Measurements from ENCODE around the gene AIPL1. TPM values are rescaled to one million over a fixed set of nuclear protein-coding genes. Genes with fewer than 3 reads are reported as not detected.

AIPL1 gene
- total RNA-seq, 1 experiment from 2014 or later: 0.28 TPM

DNA sequence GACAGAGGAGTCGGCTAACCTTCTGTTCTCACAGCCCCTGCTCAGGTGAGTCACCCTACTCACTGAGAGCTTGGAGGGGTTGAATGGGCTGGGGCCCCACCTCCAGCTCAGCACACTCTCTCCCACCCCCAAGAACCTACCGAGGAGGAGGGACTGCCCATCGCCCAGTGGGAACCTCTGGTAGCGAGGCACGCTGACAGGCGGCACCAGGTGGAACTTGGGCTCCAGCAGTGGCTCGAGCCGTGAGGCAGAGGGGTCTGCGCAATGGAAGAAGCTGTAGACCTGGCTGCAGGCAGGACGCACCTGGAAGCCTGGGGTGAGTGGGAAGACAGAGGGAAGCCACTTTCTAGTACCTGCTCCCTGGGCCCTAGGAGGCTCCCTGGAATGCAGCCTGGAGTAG lies 37.6 kb upstream of the AIPL1 start:
- H3K36me3 ChIP-seq (replicated peaks; ENCODE audit: control insufficient read depth, insufficient read depth, low read length): no peaks in the 10 kb centered on the region
- H3K27me3 ChIP-seq (ENCODE audit: control insufficient read depth, insufficient read depth, low read length): no peaks in the 10 kb centered on the region
- DNase-seq: no peak
- no peak overlapping the region for H3K4me3 ChIP-seq (ENCODE audit: insufficient read depth, low read depth, low read length)

- Histone ChIP-seq H3K27me3 (ENCODE audit: control insufficient read depth, insufficient read depth, low read length) (no peaks in the 10 kb centered on the region), H3K4me3 (ENCODE audit: insufficient read depth, low read depth, low read length) (no peak overlapping the region), H3K36me3 (replicated peaks; ENCODE audit: control insufficient read depth, insufficient read depth, low read length) (no peaks in the 10 kb centered on the region)
- no peak for DNase-seq
These were observed 36.9 kb upstream of the AIPL1 start for GRCh38 chr17:6471531-6472465.

DNA sequence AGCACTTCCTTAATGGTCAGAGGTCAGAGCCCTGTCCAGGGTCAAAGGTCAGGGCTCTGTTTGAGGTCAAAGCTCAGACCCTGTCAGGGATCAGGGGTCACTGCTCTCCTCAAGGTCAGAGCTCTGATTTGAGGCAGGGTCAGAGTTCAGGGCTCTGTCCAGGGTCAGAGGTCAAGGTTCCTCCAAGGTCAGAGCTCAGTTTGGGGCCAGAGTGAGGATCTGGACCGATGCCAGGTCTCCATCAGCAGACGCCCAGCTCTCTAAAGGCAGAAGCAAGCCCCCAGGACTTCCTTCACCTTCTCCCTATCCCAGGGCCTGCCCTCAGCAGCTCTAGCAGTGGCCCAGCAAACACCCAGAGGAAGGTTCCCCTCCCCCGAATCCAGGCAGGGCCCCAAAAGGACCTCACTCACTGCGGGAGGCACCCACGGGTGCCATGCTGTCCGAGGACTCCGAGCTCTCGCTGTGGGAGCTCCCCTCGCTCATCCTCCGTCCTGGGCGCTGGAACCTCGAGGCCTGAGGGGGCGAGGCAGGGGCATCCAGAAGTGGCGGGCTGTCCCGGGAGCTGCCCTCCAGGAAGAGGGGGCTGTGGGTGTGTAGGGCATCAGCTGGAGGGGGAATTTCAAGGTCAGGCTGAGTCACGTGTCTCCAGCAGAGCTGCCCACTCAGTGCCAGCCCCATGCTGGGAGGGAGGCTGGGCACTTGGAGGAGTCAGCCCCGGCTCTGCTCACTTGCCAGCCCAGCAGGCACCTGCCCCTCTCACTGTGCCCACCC lies 36.0 kb upstream of the AIPL1 start:
- no peak overlapping the region for H3K4me3 ChIP-seq (ENCODE audit: insufficient read depth, low read depth, low read length)
- no peaks in the 10 kb centered on the region for H3K27me3 ChIP-seq (ENCODE audit: control insufficient read depth, insufficient read depth, low read length)
- H3K36me3 ChIP-seq (replicated peaks; ENCODE audit: control insufficient read depth, insufficient read depth, low read length): no peaks in the 10 kb centered on the region
- no peak for DNase-seq

DNA sequence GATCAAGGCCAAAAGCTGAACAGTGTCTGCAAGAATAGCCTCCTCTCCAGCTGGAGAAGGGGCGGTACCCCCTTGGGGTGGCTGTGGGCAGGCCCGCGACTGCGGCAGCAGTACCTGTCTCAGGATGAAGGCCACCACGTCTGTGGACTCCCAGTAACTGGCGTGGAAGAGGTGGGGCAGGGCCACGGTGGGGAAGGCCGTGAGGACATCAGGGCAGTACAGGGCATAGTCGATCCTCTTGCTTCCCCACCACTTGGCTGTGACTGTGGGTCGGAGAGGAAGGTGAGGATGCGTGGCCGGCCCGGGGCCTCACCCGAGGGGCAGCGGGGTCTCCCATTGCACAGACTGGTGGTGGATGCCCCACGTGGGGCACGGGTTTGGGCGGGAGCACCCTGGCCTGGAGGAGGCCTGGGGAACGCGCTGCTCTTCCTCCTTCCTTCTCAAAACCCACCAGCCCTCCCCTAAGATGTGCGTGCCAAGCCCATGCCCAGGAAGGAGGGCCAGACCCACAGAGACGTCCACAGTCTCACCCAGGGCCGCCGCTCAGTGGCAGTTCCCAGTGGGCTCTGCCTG lies 35.3 kb upstream of the AIPL1 start:
- H3K4me3 ChIP-seq (ENCODE audit: insufficient read depth, low read depth, low read length): no peak overlapping the region
- no peak for DNase-seq
- no peaks in the 10 kb centered on the region for H3K36me3 ChIP-seq (replicated peaks; ENCODE audit: control insufficient read depth, insufficient read depth, low read length)
- no peaks in the 10 kb centered on the region for H3K27me3 ChIP-seq (ENCODE audit: control insufficient read depth, insufficient read depth, low read length)

GRCh38 chr17:6468051-6468790 lies 33.3 kb upstream of the AIPL1 start:
- DNase-seq: no peak
- Histone ChIP-seq H3K36me3 (replicated peaks; ENCODE audit: control insufficient read depth, insufficient read depth, low read length) (no peaks in the 10 kb centered on the region), H3K27me3 (ENCODE audit: control insufficient read depth, insufficient read depth, low read length) (no peaks in the 10 kb centered on the region), H3K4me3 (ENCODE audit: insufficient read depth, low read depth, low read length) (no peak overlapping the region)

DNA sequence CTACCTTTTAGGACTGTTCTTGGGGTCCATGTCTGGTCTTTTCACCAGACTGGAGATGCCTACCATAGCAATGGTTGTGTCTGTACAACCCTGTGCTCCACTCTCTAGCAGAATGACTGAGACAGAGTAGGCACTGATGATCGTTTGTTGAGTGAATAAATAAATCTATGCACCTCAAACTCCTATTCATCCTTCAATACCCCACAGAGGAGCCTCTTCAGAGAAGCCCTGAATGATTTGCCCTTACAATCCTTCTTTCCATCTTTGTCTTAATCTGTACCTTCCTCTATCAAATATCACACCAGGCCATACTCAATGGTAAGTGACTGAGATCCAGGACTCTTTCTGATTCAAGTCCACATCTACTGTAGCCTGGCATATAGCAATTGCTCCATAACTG lies 32.6 kb upstream of the AIPL1 start:
- no peaks in the 10 kb centered on the region for H3K36me3 ChIP-seq (replicated peaks; ENCODE audit: control insufficient read depth, insufficient read depth, low read length)
- no peaks in the 10 kb centered on the region for H3K27me3 ChIP-seq (ENCODE audit: control insufficient read depth, insufficient read depth, low read length)
- no peak for DNase-seq
- H3K4me3 ChIP-seq (ENCODE audit: insufficient read depth, low read depth, low read length): no peak overlapping the region

DNA sequence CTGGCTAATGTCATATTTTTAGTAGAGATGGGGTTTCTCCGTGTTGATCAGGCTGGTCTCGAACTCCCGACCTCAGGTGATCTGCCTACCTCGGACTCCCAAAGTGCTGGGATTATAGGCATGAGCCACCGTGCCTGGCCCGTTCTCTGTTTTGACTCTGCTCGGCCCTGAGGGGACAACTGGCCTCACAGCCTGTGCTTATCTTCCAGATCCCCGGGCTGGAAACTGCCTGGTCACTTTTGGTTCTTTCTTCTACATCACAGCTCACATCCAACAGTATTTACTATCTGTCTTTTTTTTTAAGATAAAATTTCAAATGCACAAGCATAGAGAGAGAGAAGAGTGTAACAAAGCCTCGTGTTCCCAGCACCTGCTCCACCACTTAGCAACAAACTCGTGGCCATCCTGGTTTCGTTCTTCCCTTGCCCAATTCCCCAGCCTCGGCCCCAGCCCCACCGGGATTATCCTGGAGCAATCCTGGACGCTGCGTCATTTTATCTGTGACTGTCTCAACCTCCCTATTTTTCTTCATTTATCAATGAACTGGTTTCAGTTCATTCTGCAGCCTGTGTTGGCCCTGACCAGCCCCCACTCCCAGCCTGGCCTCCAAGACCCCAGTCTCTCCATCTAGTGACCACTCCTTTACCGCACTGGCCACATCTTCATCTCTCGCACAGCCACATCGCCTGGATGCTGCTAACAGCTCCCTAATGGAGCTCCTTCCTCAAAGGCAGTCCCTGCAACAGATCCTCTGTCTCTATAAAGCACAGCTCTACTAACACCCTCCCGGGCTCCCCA lies 30.5 kb upstream of the AIPL1 start:
- H3K36me3 ChIP-seq (replicated peaks; ENCODE audit: control insufficient read depth, insufficient read depth, low read length): no peaks in the 10 kb centered on the region
- H3K4me3 ChIP-seq (ENCODE audit: insufficient read depth, low read depth, low read length): no peak overlapping the region
- H3K27me3 ChIP-seq (ENCODE audit: control insufficient read depth, insufficient read depth, low read length): no peaks in the 10 kb centered on the region
- no peak for DNase-seq

- Histone ChIP-seq H3K36me3 (replicated peaks; ENCODE audit: control insufficient read depth, insufficient read depth, low read length) (no peaks in the 10 kb centered on the region), H3K4me3 (ENCODE audit: insufficient read depth, low read depth, low read length) (no peak overlapping the region)
- no peak for DNase-seq
These were observed 29.6 kb upstream of the AIPL1 start for GRCh38 chr17:6464446-6465041.

GRCh38 chr17:6463616-6464445 lies 28.9 kb upstream of the AIPL1 start:
- DNase-seq: no peak
- no peaks in the 10 kb centered on the region; the same call in 1 of the 2 replicates for H3K27me3 ChIP-seq (ENCODE audit: control insufficient read depth, insufficient read depth, low read length)
- H3K36me3 ChIP-seq (replicated peaks; ENCODE audit: control insufficient read depth, insufficient read depth, low read length): no peaks in the 10 kb centered on the region
- H3K4me3 ChIP-seq (ENCODE audit: insufficient read depth, low read depth, low read length): no peak overlapping the region

More at GRCh38 chr17:6464446-6465041, 29.6 kb upstream of the AIPL1 start:
- H3K27me3 ChIP-seq (ENCODE audit: control insufficient read depth, insufficient read depth, low read length): no peaks in the 10 kb centered on the region

GRCh38 chr17:6462692-6463091 lies 27.8 kb upstream of the AIPL1 start:
- Histone ChIP-seq H3K27me3 (ENCODE audit: control insufficient read depth, insufficient read depth, low read length) (no peaks in the 10 kb centered on the region; the same call in 1 of the 2 replicates), H3K36me3 (replicated peaks; ENCODE audit: control insufficient read depth, insufficient read depth, low read length) (no peaks in the 10 kb centered on the region), H3K4me3 (ENCODE audit: insufficient read depth, low read depth, low read length) (no peak overlapping the region)
- no peak for DNase-seq

DNA sequence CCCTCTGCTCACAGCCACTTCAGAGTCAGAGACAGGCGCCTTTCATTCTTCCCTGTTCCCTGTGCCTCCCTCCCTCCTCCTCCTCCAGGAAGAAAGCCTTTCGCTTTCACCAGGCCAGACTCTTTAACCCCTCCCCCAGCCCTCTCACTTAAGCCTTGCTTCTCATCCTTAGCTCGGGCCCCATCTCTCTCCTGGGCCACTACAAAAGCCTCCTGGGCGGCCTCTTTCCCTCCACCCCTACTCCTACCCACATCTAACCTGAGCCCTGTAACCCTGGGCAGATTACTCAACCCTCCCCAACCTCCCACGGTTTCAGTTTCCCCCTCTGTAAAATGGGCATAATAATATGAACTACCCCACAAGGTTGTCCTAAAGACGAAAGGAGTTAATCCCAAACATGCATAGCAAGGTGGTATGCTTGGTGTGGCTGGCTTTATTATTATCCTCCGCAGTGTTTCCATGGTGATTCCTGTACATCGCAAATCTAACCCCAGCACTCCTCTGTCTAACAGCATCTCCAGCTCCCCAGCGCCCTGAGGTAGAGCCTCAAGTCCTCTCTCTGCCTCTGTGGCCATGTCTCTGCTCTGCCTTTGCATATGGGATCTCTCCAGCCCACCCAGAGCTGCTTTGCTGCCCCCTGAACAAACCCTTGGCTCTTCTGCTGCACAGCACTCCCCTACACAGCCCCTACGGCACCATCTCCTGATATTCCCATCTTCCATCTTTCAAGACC lies 27.0 kb upstream of the AIPL1 start:
- no peaks in the 10 kb centered on the region for H3K36me3 ChIP-seq (replicated peaks; ENCODE audit: control insufficient read depth, insufficient read depth, low read length)
- DNase-seq: peak; percentile 91
- no peak overlapping the region for H3K4me3 ChIP-seq (ENCODE audit: insufficient read depth, low read depth, low read length)

GRCh38 chr17:6461246-6461645 lies 26.3 kb upstream of the AIPL1 start:
- Histone ChIP-seq H3K4me3 (ENCODE audit: insufficient read depth, low read depth, low read length) (no peak overlapping the region), H3K36me3 (replicated peaks; ENCODE audit: control insufficient read depth, insufficient read depth, low read length) (no peaks in the 10 kb centered on the region), H3K27me3 (ENCODE audit: control insufficient read depth, insufficient read depth, low read length) (no peaks in the 10 kb centered on the region; the same call in 1 of the 2 replicates)
- DNase-seq: no peak

More for the DNA sequence above, 27.0 kb upstream of the AIPL1 start:
- no peaks in the 10 kb centered on the region; the same call in 1 of the 2 replicates for H3K27me3 ChIP-seq (ENCODE audit: control insufficient read depth, insufficient read depth, low read length)
